Measurements from ENCODE around the gene FARP1.
A peak's percentile ranks its signal among the peaks of the same experiment; 100 is the strongest.

FARP1 gene

DNA sequence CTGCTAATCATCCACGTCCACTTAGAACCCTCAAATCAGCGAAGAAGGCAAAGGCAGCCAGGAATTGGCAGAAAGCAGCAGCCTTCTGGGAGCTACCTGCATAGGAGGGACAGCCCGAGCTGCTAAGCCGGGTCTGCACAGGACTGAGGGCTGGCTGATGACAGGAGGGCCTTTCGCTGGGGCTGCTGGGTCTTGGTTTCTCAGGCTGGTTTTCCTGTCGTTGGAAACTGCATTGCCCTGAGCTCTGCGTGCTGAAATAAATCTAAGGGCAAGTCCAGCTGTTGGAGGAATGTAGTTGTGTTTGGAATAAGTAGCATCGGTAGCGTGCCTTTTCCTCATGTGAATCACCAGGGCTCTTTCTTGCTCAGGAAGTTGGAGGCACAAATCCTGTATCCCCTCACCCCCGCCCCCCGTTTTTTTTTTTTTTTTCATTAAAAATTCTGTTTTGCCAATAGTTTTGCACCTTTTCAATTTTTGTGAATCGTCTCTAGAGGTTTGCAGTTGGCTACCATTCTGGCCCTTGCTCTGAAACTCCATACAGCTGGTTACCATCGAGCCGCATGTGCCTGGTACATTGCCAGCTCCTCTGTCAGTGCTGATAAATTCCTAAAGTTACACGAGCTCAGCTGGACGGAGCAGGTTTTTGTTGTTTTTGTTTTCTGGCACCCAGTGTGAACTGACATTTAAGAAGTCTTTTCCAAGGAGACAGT is 228.1 kb downstream of the FARP1 start:
- no peak for TF ChIP-seq CTCF (IDR thresholded peaks at IDR 0.05; ENCODE audit: control insufficient read depth, extremely low read depth, insufficient read depth)
- DNase-seq (ENCODE audit: low read depth): peak; percentile 11
- H3K4me3 ChIP-seq (ENCODE audit: low read depth, low read length): no peak overlapping the region

DNA sequence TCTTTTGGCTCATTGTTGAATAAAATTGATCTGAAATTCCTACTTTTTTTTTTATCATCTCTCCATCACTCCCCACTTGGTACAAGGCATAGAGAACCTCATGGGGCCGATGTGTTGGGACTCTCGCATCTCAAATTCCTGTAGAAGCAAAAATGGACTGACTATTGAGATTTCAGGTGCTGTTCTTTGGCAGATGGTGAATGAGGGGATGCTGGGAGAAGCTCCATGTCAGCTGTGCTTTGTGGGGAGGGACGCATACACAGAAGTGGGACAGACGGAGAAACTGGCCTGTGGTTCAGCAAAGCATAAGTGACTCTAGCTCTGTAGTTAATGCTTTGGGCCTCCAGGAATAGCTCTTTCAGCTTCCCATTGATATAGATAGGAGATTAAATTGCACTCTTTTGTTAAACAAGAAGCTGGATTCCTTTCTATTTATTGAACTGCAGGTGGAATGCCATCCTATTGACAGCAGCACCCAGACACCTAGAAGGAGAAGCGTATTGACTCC is 228.7 kb downstream of the FARP1 start:
- no peak overlapping the region for H3K4me3 ChIP-seq (ENCODE audit: low read depth, low read length)
- TF ChIP-seq CTCF (IDR thresholded peaks at IDR 0.05; ENCODE audit: control insufficient read depth, extremely low read depth, insufficient read depth): no peak
- DNase-seq (ENCODE audit: low read depth): no peak

- H3K4me3 ChIP-seq (ENCODE audit: low read depth, low read length): no peak overlapping the region
- no peak for TF ChIP-seq CTCF (IDR thresholded peaks at IDR 0.05; ENCODE audit: control insufficient read depth, extremely low read depth, insufficient read depth)
- DNase-seq (ENCODE audit: low read depth): no peak
Measured at GRCh38 chr13:98372876-98373275, 230.0 kb downstream of the FARP1 start.

- no peak for TF ChIP-seq CTCF (IDR thresholded peaks at IDR 0.05; ENCODE audit: control insufficient read depth, extremely low read depth, insufficient read depth)
- no peak for DNase-seq (ENCODE audit: low read depth)
- H3K4me3 ChIP-seq (ENCODE audit: low read depth, low read length): no peak overlapping the region
Measured at GRCh38 chr13:98374750-98375149, 231.9 kb downstream of the FARP1 start.

GRCh38 chr13:98377635-98378378 is 234.9 kb downstream of the FARP1 start:
- no peak for DNase-seq (ENCODE audit: low read depth)
- no peak overlapping the region for H3K4me3 ChIP-seq (ENCODE audit: low read depth, low read length)
- TF ChIP-seq CTCF (IDR thresholded peaks at IDR 0.05; ENCODE audit: control insufficient read depth, extremely low read depth, insufficient read depth): no peak

- TF ChIP-seq CTCF (IDR thresholded peaks at IDR 0.05; ENCODE audit: control insufficient read depth, extremely low read depth, insufficient read depth): no peak
- DNase-seq (ENCODE audit: low read depth): no peak
- no peak overlapping the region for H3K4me3 ChIP-seq (ENCODE audit: low read depth, low read length)
Measured at GRCh38 chr13:98384739-98385138, 241.8 kb downstream of the FARP1 start.

All from LNCaP clone FGC (cell line).